B cell (primary cell): Measurements from ENCODE around the gene CEACAM19. TPM values are rescaled to one million over a fixed set of nuclear protein-coding genes. Genes with fewer than 3 reads are reported as not detected.

ENCODE experiments used
- ATAC-seq: fragments of 200-7000 bp; cut with Tn5 transposase; one replicate; pipeline ENCODE4 v1.10.0; 2021; ENCODE audit warnings: low read depth, mild to moderate bottlenecking, moderate number of reproducible peaks, moderate library complexity
- CTCF ChIA-PET: fragments of 350-600 bp; sonication (Branson Sonifier 250); formaldehyde crosslinking; loops from one replicate; lab custom pipeline; 2021; ENCODE audit warnings: antibody characterized with exemption, inconsistent platforms; lab: Charles Lee
- POLR2A ChIA-PET: fragments of 350-600 bp; sonication (Branson Sonifier 250); formaldehyde crosslinking; loops from one replicate; lab custom pipeline; 2021; ENCODE audit warnings: antibody characterized with exemption; lab: Charles Lee
- DNase-seq: peaks from one replicate; pipeline ENCODE4 v3.0.0; 2013
- H2AFZ ChIP-seq: 2 replicates; pipeline ENCODE4 v1.6.1; 2012; ENCODE audit warnings: mild to moderate bottlenecking, low read depth, low read length; ENCODE audit not compliant: insufficient read depth, poor library complexity, severe bottlenecking
- H3K27ac ChIP-seq, 2 donors: 1 replicate in 1 of 2; 2 replicates in 1 of 2; pipeline ENCODE4 v1.5.1; 2012 to 2013; ENCODE audit warnings: low read length in 2 of 2, mild to moderate bottlenecking in 2 of 2, moderate library complexity in 1 of 2
- H3K27me3 ChIP-seq, 4 experiments: fragments of 200-600 bp in 1 of 4; sonication (generic) in 1 of 4; replicated peaks in 1 of 4; 1 replicate in 2 of 4; 2 replicates in 2 of 4; pipeline versions ENCODE4 v1.6.1 to v1.7.0; 2013 to 2016; ENCODE audit warnings: low read length in 3 of 4, mild to moderate bottlenecking in 2 of 4, mixed read lengths in 1 of 4, moderate library complexity in 1 of 4; ENCODE audit not compliant: insufficient read depth in 4 of 4, control insufficient read depth in 3 of 4; ENCODE audit errors: control extremely low read depth in 1 of 4
- H3K36me3 ChIP-seq, 2 experiments: replicated peaks in 1 of 2; 1 replicate in 1 of 2; 2 replicates in 1 of 2; pipeline versions ENCODE4 v1.6.1 to v1.7.1; 2013; ENCODE audit warnings: low read length in 1 of 2; ENCODE audit not compliant: insufficient read depth in 2 of 2, control insufficient read depth in 1 of 2; ENCODE audit errors: control extremely low read depth in 1 of 2, extremely low read depth in 1 of 2
- H3K4me1 ChIP-seq, 2 donors: fragments of 200-600 bp in 1 of 2; sonication (generic) in 1 of 2; 1 replicate in 1 of 2; 2 replicates in 1 of 2; pipeline versions ENCODE4 v1.5.1 to v1.6.1; 2013 to 2017; ENCODE audit warnings: low read length in 2 of 2; ENCODE audit not compliant: control insufficient read depth in 2 of 2, insufficient read depth in 2 of 2
- H3K4me2 ChIP-seq: replicated peaks from 2 replicates; pipeline ENCODE3; 2012; ENCODE audit warnings: mild to moderate bottlenecking, low read depth, low read length; ENCODE audit not compliant: poor library complexity, severe bottlenecking
- H3K4me3 ChIP-seq, 5 experiments: fragments of 200-600 bp in 1 of 5; sonication (generic) in 1 of 5; 1 replicate in 3 of 5; 2 replicates in 2 of 5; pipeline versions ENCODE4 v1.5.1 to v1.7.0; 2011 to 2016; ENCODE audit warnings: low read length in 4 of 5, mild to moderate bottlenecking in 4 of 5, low read depth in 2 of 5, control low read depth in 1 of 5, moderate library complexity in 1 of 5; ENCODE audit not compliant: insufficient read depth in 1 of 5; ENCODE audit errors: control extremely low read depth in 1 of 5, extremely low read depth in 1 of 5
- H3K79me2 ChIP-seq: fragments of 200-600 bp; sonication (generic); one replicate; pipeline ENCODE4 v1.6.0; 2016; ENCODE audit warnings: low read length; ENCODE audit not compliant: control insufficient read depth, insufficient read depth
- H3K9ac ChIP-seq: fragments of 200-600 bp; sonication (generic); 2 replicates; pipeline ENCODE4 v1.6.1; 2017; ENCODE audit warnings: mild to moderate bottlenecking, low read length, moderate library complexity
- H3K9me3 ChIP-seq, 3 donors: one replicate each; pipeline versions ENCODE4 v1.6.1 to v1.7.1; 2013; ENCODE audit warnings: low read length in 2 of 3; ENCODE audit not compliant: control insufficient read depth in 2 of 3, insufficient read depth in 1 of 3; ENCODE audit errors: control extremely low read depth in 1 of 3
- H4K20me1 ChIP-seq: 2 replicates; pipeline ENCODE4 v1.6.0; 2012; ENCODE audit warnings: mild to moderate bottlenecking, low read length; ENCODE audit not compliant: insufficient read depth, control insufficient read depth, poor library complexity, severe bottlenecking
- H3K27ac Mint-ChIP-seq: one replicate; pipeline ENCODE4 v1.8.0; 2021; ENCODE audit warnings: mixed read lengths
- H3K27me3 Mint-ChIP-seq: one replicate; pipeline ENCODE4 v1.8.0; 2021; ENCODE audit warnings: mixed read lengths
- H3K4me1 Mint-ChIP-seq: one replicate; pipeline ENCODE4 v1.8.0; 2021; ENCODE audit warnings: mixed read lengths
- H3K4me3 Mint-ChIP-seq: one replicate; pipeline ENCODE4 v1.8.0; 2021; ENCODE audit warnings: mixed read lengths
- H3K9me3 Mint-ChIP-seq: one replicate; pipeline ENCODE4 v1.8.0; 2022; ENCODE audit warnings: mixed read lengths; ENCODE audit not compliant: insufficient read depth
- EZH2 ChIP-seq: IDR thresholded peaks from 2 replicates; pipeline ENCODE4 v1.6.1; 2012; ENCODE audit warnings: borderline replicate concordance, low read depth, mild to moderate bottlenecking, moderate library complexity, low read length; ENCODE audit not compliant: insufficient read depth, poor library complexity, severe bottlenecking
- WGBS: methylation state at CpG from one replicate; pipeline ENCODE4 v1.1.5; 2013; ENCODE audit warnings: missing lambda C conversion rate; ENCODE audit not compliant: insufficient coverage; 5-methylcytosine and 5-hydroxymethylcytosine counted together
- intact Hi-C: fragments of 100-400 bp; cut with micrococcal nuclease; formaldehyde crosslinking; loops from one replicate; pipeline ENCODE4 v1.10.0; 2022
- polyA plus RNA-seq: library from polyadenylated mRNA; depleted of rRNA; stranded (reverse); fragments of >200 nt; gene quantifications from 2 replicates; pipeline ENCODE4 v1.2.3, GENCODE V29; 2012
- total RNA-seq, 2 donors: library from RNA; stranded (reverse); fragments of 120-200 nt in 1 of 2; gene quantifications; 1 replicate in 1 of 2; 2 replicates in 1 of 2; pipeline versions ENCODE4 v1.2.3 to v1.2.4, GENCODE V29; 2013 to 2022
- TF ChIP-seq, protein P1 (sequence below): fragments of 200-600 bp; IDR thresholded peaks from one replicate; pipeline ENCODE4 v1.8.0; 2022; ENCODE audit warnings: antibody characterized with exemption, mild to moderate bottlenecking

Gene CEACAM19
- total and polyA plus RNA-seq, 2 donors (not counting 1 experiment from before 2014, with no cell fraction given) = not detected

DNA sequence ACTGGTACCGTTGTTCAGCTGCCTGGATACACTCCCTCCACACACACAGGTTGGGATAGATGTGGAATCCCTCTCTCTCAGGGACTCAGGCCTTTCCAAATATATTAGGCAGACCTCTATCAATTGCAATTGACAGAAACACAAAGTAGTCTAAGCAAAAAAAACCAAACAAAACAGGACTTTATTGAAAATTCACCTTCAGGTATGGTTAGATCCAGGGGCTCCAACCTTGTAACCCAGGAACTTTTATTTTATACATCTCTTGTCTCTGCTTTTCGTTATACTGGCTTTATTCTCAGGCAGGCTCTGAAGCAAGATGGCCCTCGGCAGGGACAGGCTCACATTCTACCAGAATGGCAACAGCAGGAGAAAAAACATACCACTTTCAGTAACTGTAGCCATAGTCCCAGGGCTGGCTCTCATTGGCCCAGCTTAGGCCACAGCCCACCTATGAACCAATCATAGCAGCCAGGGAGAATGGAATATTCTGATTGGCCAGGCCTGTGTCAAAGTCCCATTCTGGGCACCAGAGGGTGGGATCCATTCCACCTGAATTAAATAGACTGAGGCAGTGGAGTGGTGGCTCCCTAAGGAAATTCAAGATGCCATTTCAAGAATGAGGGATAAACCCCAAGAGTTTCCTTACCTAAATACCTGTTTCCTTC is 13.1 kb upstream of the CEACAM19 start:
- H3K9me3 Mint-ChIP-seq = no peaks in the 10 kb centered on the region
- Histone ChIP-seq H2AFZ (no peak overlapping the region), H3K9me3 (peaks cover 0 to 8% (median 0%) of the 10 kb centered on the region in 3 donors), H3K79me2 (no peaks in the 10 kb centered on the region), H3K4me3 (no peak overlapping the region), H3K36me3 (no peaks in the 10 kb centered on the region), H3K9ac (no peak overlapping the region), H3K27ac (no peak overlapping the region), H3K27me3 (no peaks in the 10 kb centered on the region), H3K4me2 (no peak overlapping the region), H4K20me1 (no peaks in the 10 kb centered on the region), H3K4me1 (peaks cover 7 to 18% of the 10 kb centered on the region in 2 donors)
- H3K27me3 Mint-ChIP-seq = peaks cover 3% of the 10 kb centered on the region
- DNase-seq = no peak
- POLR2A ChIA-PET = no interaction called here
- TF ChIP-seq EZH2 = no peak
- TF ChIP-seq, protein P1, sequence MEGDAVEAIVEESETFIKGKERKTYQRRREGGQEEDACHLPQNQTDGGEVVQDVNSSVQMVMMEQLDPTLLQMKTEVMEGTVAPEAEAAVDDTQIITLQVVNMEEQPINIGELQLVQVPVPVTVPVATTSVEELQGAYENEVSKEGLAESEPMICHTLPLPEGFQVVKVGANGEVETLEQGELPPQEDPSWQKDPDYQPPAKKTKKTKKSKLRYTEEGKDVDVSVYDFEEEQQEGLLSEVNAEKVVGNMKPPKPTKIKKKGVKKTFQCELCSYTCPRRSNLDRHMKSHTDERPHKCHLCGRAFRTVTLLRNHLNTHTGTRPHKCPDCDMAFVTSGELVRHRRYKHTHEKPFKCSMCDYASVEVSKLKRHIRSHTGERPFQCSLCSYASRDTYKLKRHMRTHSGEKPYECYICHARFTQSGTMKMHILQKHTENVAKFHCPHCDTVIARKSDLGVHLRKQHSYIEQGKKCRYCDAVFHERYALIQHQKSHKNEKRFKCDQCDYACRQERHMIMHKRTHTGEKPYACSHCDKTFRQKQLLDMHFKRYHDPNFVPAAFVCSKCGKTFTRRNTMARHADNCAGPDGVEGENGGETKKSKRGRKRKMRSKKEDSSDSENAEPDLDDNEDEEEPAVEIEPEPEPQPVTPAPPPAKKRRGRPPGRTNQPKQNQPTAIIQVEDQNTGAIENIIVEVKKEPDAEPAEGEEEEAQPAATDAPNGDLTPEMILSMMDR = no peak
- peaks cover 18% of the 10 kb centered on the region for H3K4me1 Mint-ChIP-seq
- CTCF ChIA-PET = interaction anchor here (1.0 to 2.5 kb wide), 7 partner anchors 10 to 113 kb away, joined by 4 to 19 read pairs (median 9); no protein-coding TSS in a partner anchor
- ATAC-seq = no peak
- intact Hi-C loops = loop anchor here (10.0 kb wide), 1 partner anchor 187 kb away; the partner anchor contains the start of gene NECTIN2
- no peak overlapping the region for H3K4me3 Mint-ChIP-seq
- no peak overlapping the region for H3K27ac Mint-ChIP-seq
- 85% methylated on average over 3 of the region's 3 CpGs for WGBS

DNA sequence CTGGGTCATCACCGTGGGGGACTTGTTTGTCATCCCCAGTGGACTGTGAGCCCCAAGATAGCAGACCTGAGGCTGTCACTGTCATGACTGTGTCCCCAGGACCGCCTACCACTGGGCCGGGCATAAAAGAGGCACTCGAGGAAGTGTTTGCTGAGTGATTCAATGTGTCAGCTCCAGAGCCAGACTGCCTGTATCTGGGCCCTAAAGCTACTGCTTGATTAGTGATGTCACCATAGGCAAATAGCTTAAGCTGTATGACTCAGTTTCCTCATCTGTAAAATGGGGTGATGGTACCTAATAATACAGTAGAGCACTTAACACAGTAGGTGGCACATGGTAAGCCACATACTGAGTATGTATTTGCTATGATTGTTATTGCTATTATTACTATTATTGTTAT is 11.2 kb upstream of the CEACAM19 start:
- H3K79me2 ChIP-seq = no peaks in the 10 kb centered on the region
- H3K9me3 Mint-ChIP-seq = no peaks in the 10 kb centered on the region
- H3K36me3 ChIP-seq = no peaks in the 10 kb centered on the region
- POLR2A ChIA-PET = no interaction called here
- H3K4me3 Mint-ChIP-seq = no peak overlapping the region
- H3K9ac ChIP-seq = no peak overlapping the region
- no peak for TF ChIP-seq EZH2
- TF ChIP-seq, protein P1 = no peak
- H3K4me3 ChIP-seq = no peak overlapping the region
- ATAC-seq = no peak
- H3K9me3 ChIP-seq = peaks cover 0 to 4% (median 0%) of the 10 kb centered on the region in 3 donors
- no peak for DNase-seq
- no peak overlapping the region for H3K27ac Mint-ChIP-seq
- H3K4me1 ChIP-seq = peaks cover 0 to 7% of the 10 kb centered on the region in 2 donors
- H3K27me3 Mint-ChIP-seq = peaks cover 6% of the 10 kb centered on the region
- no peak overlapping the region for H3K27ac ChIP-seq
- no peak overlapping the region for H2AFZ ChIP-seq
- CTCF ChIA-PET = interaction anchor here (1.0 kb wide), 1 partner anchor 89 kb away, joined by 3 read pairs; no protein-coding TSS in a partner anchor
- intact Hi-C loops = no loop called here
- H3K4me1 Mint-ChIP-seq = peaks cover 6% of the 10 kb centered on the region
- no peaks in the 10 kb centered on the region for H3K27me3 ChIP-seq
- H4K20me1 ChIP-seq = no peaks in the 10 kb centered on the region
- H3K4me2 ChIP-seq = no peak overlapping the region
- WGBS = 95% methylated on average over 4 of the region's 4 CpGs
